GM12801 (cell line): ENCODE measurements around the gene IQCN.

ENCODE experiments used
- TF ChIP-seq, protein P1 (sequence below): IDR thresholded peaks from one replicate; pipeline ENCODE4 v1.5.1; 2011; ENCODE audit warnings: control low read depth; ENCODE audit not compliant: insufficient read length; ENCODE audit errors: extremely low read depth

The IQCN gene

DNA sequence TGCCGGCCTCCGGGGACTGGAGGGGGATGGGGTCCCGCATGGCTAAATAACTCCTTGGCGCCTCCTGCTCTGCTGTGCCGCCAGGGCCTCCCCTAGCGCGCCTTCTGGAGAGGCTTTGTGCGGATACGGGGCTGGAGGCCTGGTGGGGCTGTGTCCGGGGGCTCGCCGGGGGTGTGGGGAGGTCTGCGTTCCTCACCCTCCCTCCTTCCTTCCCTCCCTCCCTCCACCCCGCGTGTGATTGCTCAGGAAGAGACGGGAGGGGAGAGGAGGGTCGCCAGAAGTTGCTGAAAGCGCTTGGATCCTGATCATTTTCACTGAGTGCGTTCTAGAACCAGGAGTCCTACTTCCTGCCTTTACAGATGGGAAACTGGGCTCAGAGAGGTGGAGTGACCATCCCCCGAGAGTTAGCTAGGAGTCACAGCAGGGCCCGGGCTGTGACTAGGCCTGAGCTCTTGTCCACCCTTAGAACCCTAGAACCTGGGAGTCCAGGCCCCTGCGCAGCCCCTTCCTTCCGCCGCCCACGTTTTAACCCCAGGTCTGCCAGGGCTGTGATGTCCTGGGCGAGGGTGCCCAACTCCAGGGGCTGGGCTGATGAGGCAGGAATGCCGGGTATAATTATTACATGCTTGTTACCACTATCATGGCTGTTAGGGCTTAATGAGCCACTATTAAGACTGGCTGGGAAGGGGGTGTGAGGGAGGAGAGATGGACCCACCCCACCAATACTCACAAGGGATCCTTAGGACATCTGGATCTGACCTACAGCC is 8.0 kb upstream of the IQCN start:
- TF ChIP-seq, protein P1, sequence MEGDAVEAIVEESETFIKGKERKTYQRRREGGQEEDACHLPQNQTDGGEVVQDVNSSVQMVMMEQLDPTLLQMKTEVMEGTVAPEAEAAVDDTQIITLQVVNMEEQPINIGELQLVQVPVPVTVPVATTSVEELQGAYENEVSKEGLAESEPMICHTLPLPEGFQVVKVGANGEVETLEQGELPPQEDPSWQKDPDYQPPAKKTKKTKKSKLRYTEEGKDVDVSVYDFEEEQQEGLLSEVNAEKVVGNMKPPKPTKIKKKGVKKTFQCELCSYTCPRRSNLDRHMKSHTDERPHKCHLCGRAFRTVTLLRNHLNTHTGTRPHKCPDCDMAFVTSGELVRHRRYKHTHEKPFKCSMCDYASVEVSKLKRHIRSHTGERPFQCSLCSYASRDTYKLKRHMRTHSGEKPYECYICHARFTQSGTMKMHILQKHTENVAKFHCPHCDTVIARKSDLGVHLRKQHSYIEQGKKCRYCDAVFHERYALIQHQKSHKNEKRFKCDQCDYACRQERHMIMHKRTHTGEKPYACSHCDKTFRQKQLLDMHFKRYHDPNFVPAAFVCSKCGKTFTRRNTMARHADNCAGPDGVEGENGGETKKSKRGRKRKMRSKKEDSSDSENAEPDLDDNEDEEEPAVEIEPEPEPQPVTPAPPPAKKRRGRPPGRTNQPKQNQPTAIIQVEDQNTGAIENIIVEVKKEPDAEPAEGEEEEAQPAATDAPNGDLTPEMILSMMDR, result no peak

DNA sequence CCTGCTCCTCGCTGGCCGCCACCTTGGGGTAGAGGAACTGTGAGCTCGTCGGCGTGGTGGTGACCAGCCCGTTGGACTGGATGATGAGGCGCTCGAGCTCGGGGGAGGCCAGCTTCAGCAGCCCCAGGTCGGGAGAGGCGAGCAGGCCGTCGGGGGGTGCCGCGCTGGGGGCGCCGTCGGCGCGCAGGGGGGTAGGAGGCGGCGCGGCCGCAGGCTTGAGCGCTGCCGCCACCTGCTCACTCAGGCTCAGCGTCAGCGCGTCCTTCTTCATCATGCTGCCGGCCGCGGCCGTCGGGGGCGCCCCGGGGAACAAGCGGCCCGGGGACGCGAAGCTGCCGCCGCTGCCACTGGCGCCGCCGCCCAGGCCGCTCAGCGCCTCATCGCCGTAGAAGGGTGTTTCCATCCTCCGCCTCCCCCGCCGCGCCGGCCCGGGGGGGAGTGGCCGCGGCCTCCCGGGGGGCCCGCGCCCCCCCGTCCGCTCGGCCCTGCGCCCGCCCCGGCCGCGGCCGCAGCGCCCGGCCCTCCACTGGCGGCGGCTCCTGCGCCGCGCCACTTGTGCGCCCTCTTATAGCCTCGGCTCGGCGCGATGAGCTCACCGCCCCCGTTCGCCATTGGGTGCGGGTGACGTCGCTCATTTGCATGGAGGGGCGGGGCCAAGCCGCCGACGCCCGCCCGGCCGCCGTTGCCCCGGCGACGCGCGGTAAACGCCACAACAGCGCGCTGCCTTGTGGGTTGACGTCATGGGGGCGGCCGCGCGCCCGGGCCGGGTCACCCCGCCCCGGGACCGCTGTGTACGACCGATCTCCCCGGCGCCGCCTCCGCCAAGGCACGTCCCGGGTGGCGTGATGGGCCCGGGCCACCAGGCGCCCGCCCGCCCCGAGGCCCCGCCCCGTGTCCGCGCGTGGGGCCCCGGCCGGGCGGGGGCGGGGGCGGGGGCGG is 7.1 kb upstream of the IQCN start, which contains the start of gene JUND:
Gene JUND (minus strand): TSS at position 541 of the 939 bp plus-strand sequence. CDS start 138 bp downstream, at position 403.
- TF ChIP-seq, protein P1, result no peak

DNA sequence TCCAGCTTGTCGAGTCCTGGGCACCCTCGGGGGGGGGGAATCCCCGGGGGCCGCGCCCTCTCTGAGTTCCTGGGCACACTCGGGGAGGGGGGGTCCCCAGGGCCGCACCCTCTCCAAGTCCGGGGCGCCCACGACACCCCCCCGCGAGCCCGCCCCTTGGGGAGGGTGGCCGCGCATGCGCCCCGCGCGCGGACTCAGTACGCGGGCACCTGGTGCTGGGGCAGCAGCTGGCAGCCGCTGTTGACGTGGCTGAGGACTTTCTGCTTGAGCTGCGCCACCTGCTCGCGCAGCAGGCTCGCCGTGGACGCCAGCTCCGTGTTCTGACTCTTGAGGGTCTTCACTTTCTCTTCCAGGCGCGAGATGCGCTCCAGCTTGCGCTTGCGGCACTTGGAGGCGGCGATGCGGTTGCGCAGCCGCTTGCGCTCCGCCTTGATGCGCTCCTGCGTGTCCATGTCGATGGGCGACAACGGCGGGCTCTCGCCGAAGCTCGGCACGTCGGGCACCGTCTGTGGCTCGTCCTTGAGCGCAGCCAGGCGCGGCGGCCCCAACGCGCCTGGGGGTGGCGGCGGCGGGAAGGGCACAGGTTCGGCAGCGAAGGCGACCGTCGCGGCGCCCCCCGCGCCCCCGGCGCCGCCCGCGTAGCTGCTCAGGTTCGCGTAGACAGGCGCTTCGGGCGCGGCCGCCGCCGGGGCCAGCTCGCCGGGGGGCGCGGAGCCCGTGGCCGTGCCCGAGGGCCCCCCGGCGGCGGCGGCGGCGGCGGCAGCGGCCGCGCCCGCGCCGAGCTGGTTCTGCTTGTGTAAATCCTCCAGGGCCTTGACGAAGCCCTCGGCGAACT is 6.2 kb upstream of the IQCN start:
- TF ChIP-seq, protein P1, result no peak

DNA sequence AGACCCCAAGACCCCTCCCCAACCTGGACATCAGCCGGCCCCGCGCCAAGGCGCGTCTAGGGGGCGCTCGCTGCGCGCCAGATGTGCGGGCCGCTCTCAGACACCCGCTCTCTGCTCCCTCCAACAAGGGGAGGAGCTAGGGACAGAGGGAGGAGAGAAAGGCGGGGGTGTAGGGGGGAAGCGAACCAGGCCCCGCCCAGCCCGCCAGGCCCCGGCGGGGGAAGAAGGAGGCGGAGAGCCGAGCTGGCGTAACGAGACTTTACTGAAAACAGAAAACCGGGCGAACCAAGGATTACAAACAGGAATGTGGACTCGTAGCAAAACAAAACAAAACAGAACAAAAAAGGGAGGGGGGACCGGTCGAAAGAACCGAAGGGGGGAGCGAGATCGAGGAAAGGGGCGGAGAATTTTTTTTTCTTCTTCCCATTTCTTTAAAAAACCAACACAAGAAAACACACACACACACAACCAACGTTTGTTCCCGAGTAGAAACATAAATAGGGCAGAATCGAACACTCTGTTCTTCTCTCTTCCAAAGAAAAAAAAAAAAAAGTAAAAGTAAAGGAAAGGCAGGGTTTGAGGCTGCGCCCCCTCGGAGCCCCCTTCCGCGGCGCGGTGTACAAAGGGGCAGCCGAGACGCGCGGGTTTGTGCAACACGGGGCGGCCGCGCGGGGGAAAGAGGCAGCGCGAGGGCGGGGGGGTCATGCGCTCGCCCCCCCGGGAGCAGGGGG is 5.4 kb upstream of the IQCN start:
- TF ChIP-seq, protein P1, result peak; percentile 97

DNA sequence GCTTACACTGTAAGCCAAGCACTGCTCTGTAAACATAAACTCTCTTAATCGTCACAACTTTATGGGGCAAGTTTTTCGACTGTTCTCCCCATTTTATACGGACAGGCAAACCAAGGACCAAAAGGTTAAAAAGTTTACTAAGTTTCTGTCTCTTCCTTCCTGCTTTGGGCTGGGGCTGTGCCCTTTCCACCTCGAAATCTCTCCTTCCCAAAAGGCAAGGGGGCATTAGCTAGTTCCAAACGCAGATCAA is 4.9 kb upstream of the IQCN start:
- TF ChIP-seq, protein P1, result no peak

DNA sequence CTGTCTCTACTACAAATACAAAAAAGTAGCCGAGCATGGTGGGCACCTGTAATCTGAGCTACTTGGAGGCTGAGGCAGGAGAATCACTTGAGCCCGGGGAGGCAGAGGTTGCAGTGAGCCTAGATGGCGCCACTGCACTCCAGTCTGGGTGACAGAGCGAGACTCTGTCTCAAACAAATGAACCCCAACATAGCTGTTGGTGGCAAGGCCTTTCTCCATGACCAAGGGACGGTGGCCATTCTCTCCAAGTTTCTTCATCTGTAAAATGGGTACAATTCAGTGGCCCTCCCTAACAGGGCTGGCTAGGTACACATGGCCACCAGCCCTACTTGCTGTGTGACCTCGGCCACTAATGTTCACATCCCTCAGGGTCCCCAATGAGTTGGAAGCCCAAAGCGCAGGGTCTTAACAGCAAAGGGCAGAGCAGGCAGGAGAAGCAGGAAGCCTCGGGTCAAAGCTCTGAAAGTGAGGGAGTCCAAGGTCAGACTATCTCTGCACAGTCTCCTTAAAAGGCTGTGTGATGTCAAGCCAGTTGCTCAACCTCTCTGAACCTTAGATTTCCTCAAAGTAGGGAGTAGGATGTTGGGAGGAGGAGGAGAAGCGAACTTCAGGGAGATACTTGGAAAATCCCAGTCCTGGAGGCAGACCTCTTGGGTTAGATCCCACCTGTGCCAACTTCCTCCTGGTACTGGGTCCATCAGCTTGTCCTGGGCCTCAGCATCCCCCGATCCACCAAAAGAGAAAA is 4.4 kb upstream of the IQCN start:
- TF ChIP-seq, protein P1, result no peak
